ENCODE results near the gene RNPEPL1.

The RNPEPL1 gene

DNA sequence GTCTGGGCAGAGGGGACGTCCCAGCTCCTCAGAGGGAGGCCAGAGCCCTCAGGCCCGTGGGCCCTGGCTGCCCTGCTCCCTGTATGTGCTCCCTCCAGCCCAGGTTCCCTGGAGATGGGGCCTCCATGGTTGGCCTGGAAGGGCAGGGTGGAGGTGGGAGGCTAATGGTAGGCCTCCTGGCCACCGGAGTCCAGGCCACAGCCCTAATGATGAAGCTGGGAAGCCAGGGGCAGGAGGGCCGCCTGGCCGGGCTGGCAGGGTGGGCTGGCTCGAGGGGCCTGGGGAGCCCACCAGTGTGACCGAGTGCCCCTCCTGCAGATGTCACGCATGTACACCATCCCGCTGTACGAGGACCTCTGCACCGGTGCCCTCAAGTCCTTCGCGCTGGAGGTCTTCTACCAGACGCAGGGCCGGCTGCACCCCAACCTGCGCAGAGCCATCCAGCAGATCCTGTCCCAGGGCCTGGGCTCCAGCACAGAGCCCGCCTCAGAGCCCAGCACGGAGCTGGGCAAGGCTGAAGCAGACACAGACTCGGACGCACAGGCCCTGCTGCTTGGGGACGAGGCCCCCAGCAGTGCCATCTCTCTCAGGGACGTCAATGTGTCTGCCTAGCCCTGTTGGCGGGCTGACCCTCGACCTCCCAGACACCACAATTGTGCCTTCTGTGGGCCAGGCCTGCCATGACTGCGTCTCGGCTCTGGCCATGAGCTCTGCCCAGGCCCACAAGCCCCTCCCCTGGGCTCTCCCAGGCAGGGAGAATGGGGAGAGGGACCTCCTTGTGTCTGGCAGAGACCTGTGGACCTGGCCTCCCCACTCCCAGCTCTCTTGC is 9.2 kb downstream of the RNPEPL1 start:
- DNase-seq, result no peak

DNA sequence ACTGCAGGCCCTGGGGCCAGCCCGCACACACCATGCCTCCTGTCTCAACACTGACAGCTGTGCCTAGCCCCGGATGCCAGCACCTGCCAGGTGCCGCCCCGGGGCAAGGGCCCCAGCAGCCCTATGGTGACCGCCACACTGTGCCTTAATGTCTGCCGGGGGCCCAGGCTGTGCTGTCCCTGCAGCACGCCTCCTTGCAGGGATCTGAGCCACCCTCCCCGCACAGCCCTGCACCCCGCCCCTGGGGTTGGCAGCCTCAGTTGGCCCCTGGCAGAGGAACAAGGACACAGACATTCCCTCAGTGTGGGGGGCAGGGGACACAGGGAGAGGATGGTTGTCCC is 9.8 kb downstream of the RNPEPL1 start:
- DNase-seq, result no peak

DNA sequence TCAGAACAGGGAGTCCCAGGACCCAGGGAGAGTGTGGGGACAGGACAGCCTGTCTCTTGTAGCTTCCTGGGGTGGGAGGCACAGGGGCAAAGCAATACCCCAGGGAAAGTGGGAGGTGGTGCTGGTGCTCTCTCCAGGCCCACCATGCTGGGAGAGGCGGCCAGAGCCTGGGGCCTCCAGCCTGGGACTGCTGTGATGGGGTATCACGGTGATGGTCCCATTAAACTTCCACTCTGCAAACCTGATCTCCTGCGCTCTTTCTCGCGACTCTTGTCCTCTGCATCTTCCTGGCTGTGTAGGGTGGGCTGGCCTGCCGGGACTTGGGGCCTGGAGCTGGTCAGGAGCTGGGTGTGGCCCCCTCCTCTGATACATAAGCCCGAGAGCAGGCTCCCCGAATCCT is 10.2 kb downstream of the RNPEPL1 start:
- no peak for DNase-seq

DNA sequence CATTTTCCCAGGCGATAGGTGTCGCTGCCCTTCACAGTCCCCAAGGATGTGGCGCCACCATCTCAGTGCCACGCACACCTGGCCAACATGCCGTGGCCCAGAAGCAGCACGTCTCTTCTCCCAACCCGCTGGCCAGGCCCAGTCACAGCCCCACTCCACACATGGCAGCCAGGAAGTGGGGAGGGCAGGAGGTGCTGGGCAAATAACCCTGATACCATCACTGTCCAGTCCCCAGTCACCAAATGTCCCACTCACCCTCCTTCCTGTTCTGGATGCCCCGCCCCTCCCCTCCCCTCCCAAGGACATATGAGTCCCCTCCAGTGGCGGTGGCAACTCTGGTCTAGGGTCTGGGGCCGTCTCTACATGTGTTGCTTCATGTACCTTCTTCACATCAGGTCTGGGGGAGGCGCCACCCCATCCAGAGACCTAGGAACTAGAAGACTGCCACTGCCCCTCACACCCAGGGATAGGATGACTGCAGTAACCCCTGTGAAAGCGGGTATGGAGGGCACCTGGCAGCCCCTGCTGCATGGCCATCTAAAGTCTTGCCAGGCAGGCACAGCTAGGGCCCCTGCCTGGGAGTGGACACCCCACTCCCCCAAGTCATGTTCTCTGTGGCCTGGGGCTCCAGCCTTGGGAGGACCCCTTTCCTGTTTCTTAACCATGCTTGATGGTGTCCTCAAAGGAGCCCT is 10.9 kb downstream of the RNPEPL1 start:
- no peak for DNase-seq

DNA sequence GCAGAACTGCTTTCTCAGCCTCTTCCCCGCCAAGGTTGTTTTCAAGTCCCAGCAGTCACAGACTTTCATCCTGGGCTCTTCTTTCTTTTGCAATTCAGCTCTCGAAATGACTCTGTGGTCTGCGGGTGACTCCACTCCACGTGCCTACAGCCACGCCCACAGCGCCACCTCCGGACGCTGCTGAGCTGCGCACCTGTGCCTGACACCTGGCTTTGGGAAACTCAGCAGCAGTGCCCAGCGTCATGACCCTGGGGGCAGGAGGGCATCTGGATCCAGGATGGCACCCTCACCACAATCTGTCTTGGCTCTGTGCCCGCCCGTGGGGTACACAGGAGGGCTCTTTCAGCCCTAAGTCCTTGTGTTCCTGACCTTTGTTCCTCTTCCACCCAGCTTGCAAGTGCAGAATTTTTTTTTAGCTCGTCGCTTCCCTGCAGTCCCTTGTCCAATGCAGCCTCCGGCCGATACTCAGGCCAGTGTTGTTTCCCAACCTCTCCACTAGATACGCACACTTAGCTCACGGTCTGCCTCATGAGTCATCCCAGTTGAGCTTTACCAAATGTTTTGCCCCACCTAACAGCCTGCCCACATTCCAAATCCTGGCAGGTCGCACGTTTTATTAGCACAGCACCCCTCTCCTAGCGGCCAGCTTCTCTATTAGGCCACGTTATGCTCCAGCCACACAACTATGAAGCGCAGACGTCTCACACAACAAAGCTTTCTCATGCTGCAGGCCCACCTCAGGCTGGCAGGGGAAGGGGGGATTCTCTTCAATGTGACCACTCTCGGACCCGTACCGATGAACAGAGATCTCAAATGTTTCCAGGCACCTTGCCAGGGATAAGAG is 11.7 kb downstream of the RNPEPL1 start:
- peak; percentile 57 to 59 for DNase-seq

DNA sequence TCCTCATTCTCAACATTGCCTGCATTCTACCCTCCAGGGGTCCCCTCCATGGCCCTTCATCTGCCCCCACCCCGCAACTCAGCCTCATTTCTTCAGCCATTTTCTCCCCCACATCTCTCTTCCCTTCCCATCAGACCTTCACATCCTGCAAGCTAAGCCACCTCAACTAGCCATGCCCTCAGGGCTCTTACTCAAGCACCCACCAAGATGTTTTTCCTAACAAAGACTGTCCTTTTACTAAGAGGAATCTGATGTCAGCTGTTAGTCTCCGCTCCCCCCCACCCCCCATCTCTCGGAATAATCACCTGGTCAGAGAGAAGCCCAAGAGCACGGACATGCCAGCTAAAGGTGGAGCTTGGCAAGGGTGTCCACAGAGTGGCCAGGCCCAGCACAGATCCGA is 13.5 kb downstream of the RNPEPL1 start:
- no peak for DNase-seq

DNA sequence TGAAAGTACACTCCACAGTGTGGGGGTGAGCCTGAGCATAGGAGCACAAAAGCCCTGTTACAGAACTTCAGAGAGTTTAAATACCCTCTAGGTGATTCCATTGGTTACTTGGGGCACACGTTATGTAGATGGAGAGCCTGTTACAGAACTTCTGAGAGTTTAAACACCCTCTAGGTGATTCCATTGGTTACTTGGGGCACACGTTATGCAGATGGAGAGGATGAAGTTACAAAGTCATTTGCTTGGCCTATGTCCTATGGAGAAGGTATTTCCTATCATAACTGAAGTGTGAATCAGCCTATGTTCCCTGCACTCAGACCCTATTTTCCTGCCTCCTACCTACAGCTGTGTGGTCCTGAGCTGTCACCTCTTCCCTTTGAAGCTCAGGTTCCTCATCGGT is 14.5 kb downstream of the RNPEPL1 start:
- DNase-seq, result no peak

DNA sequence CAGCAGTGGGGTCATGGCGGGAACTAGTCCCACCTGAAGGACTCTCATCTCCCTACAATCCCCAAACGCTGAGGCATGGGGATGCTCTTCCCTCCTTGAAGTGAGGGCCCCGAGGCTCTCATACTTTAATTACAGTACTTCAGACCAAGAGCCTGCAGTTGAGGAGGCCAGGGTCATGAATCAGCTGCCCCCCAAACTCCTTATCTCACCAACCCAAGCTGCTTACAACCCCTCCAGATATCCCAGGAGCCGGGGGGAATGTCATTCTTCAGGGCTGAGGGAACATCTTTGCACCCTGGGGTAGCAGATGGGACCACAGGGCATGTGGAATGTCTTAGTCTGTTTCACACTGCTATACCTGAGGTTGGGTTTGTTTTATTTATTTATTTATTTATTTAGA is 15.5 kb downstream of the RNPEPL1 start:
- DNase-seq, result no peak

DNA sequence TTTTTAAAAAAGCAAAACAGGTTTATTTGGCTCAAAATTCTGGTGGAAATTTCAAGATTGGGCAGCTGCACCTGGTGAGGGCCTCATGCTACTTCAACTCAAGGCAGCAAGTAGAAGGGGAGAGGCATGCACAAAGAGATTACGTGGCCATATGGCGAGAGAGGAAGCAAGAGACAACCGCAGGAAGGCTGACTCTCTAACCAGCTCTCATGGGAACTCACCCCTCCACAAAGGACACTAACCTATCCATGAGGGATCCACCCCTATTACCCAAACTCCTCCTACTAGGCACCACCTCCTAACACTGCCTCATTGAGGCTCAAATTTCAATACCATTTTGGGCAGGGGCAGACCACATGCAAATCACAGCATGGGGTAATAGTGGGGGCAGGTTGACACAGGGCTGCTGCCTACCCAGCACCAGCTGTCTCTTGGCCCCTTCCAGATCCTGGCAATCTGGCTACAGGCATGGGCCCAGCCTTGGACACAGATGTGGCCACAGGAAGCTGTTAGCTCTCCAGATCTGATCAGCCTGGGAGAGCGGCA is 16.3 kb downstream of the RNPEPL1 start:
- DNase-seq, result peak; percentile 59 to 61

DNA sequence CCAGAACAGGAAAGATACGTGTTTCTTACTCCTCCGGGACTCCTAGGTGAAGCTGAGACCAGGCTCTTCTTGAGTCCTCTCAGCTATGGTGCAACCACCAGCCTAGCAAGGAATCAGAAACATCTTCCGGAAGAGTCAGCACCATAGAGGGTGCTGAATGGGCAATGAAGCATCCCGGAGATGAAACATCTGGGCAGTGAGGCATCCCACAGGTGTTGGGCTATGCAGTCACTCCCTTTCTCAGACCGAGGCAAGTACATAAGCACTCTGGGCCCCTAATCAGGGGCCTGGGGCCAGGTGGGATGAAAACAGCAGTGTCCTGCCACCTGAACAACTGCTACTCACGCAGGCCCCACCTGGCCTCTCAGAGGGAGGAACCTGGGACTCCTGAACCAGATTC is 16.8 kb downstream of the RNPEPL1 start:
- DNase-seq, result no peak

DNA sequence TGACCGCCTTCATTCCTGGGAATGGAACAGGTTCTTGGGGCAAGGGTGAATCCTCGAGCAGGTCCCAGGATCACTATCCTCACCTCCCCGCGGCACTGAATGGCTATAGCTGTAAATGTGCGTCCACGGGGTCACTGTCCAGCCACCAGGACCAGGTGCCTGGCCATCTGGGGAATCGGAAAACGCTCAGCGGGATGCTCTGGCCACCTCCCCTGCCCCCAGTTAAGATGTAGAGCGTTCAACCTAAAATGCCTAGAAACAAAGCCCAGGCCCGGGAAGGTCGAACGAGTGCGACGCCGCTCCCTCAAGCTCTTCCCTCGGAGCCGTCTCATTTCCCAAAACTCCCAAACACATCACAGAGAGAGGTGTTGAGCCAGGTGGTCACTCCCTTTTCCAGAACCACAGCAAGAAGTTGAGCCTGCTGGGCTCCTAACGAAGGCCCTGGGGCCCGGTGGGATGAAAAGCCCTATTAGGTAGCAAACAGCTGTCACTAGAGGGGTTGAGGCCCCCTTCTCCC is 17.5 kb downstream of the RNPEPL1 start:
- no peak for DNase-seq

DNA sequence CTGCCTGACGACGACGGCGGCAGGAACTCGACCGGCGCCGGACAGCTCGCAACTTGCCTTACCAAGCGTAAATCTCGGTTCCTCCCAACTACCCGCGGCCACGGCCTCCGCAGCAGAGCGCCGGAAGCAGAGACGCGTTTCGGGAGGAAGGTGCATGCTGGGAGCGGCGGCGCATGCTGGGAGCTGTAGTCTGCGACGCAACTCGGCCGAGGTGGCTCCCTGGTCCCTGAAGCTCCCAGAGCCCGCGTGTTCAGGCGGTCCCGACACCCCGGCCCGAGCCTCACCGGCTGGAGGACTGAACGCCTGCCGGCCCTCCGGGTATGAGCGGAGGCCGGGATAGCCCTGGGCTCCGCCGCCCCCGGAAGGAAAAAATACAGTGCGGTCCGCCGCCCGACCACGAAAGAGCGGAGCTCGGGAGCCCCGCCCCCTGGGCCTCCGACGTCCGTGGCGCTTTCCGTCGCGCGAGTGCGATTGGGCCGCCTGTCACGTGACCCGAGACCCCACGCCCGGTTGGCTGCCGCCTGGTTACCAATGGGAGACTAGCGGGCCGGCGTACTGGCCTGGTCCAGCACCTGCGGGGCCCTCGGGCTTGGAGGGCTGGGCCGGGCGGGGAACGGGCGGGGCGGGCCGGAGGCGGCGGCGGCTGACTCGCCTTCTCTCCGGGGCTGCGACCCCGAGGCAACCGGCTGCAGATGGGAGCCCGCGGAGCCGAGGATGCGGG is 18.1 kb downstream of the RNPEPL1 start, which contains the start of gene CAPN10:
Gene CAPN10 (plus strand): TSS at position 537 of the 721 bp plus-strand sequence. CDS start 178 bp downstream, at position 715.
- DNase-seq, result peak; percentile 87 to 88

DNA sequence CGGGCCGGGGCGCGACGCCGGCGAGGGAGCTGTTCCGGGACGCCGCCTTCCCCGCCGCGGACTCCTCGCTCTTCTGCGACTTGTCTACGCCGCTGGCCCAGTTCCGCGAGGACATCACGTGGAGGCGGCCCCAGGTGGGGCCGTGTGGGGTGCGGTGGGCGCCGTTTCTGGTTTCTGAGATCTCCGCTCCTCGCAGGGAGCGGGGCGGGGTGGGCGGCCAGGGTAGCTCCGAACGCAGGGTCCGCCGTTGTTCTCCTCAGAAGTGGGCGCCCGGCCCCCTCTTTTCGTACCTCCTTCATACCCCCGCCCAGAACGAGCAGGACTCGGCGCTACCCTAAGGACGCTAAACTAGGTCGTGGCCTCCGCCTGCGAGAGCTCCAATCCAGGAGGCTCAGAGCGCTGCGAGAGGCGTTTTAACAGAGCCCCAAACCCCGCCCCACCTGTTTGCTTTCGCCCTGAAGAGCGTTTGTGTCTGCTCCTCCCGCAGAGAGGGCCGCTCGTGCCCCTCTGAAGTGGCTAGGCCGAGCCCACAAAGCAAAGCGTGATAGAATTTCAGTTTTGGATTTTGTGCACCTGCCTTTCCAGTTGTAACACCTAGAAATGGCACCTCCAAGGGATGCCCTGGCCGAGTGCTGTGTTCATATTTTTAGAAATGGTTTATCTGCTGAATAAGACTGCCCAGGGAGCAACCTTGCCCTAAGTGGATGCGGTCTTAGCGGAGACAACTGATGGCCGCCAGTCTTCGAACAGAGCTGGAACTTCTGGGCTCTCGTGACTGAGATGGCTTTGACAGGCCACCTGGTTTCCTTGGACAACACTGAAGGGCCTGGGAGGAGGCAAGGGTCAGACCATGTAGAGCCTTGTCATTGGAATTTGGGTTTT is 18.9 kb downstream of the RNPEPL1 start:
- peak; percentile 8 to 12 for DNase-seq

DNA sequence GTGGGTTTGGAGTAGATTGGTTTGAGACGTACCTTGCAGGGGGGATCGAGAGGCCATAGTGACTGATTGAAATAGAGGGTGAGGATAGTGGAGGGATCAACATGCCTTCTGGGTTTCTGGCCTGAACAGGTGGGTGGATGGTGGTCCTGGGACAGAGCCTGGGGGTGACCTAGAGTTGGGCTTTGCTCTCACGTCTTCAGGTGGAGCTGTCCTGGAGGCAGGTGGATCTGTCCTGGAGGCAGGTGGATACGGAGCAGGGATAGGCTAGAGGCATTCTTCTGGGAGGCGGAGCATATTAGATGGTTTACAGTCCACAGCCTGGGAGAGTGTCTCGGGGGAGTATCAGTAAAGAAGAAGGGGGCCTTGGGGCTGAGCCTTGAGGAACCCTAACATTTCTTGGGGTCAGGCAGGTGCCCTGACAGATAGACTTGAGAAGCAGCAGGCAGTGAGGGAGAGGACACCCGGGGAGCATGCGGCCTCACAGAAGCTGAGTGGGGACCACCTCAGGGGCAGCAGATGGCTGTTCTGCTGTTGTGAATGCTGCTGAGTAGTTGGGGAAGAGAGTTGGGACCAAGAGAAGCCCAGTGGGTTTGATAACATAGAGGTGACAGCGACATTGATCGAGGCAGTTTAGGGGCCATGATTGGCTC is 19.8 kb downstream of the RNPEPL1 start:
- DNase-seq, result no peak

DNA sequence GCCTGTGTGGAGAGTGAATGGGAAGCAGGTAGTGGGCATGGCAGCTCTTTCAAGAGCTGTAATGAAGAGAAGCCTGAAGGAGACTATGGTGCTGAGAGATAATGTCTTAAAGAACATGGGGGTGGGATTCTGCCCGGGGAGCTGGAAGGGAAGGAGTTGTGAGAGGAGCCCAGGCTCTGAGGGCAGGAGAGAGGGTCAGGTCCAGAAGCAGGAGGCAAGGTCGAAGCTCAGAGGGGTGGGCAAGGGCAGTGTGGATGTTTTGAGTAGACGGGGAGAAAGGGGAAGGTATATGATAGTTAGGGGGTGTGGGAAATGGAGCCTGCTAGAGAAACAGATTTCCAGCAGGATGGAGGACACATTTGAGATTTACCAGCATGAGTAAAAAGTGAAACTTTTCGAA is 20.4 kb downstream of the RNPEPL1 start:
- DNase-seq, result no peak

DNA sequence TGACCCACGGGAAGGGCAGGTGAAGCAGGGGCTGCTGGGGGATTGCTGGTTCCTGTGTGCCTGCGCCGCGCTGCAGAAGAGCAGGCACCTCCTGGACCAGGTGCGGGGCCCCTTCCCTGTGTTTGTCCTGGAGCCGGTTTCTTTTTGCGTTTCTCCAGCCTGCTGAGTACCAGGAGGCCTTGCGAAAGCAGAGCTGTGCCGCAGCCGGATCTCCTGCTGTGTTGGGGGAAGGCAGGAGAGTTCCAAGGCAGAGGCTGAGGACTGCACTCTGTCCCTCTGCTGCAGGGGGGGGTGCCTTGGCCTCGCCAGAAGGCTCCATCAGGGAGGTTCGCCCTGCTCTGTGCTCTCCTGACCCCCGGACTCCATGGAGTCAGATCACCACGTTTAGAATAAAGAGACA is 21.1 kb downstream of the RNPEPL1 start:
- no peak for DNase-seq

DNA sequence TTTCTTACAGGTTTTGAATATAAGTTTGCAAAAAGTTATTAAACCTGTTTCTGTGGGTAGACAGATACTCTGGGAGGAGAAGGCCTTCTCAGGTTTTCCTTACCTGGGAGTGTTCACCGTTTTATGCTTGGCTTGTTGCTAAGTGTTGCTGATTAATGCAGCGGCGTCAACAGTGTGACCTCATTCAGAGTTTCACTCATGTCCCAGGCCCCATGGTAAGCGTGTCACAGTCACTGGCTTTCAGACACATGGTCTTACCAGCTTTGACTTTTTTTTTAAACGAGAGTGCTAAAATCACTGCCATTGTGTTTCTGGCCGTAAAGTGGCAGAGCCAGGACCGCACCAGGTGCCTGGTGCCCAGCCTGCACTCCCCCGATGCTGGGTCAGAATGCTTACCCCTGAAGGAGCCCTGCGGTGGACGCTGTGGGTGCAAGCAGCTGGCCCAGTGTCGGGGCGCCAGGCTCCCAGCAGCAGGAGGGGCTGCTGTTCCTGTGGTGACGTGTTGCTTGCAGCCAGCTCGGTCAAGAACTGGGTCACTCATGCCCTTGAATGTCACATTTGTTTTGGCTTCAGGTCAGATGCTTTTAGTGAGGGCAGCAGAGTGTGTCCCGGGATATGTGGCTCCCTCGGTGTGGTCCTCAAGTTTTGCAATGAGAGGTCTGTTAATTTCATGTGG is 21.7 kb downstream of the RNPEPL1 start:
- no peak for DNase-seq

DNA sequence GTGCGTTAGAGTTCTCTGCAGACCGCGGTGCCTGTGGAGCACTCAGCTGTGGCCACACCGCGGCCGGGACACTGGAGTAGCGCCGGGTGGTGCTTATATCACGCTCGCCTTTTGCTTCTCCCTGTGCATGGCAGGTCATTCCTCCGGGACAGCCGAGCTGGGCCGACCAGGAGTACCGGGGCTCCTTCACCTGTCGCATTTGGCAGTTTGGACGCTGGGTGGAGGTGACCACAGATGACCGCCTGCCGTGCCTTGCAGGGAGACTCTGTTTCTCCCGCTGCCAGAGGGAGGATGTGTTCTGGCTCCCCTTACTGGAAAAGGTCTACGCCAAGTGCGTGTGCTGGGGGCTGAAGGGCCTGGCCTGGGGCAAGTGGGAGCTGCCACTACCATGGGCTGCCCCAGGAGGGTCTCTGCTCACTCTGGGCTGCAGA is 22.4 kb downstream of the RNPEPL1 start:
- no peak for DNase-seq

DNA sequence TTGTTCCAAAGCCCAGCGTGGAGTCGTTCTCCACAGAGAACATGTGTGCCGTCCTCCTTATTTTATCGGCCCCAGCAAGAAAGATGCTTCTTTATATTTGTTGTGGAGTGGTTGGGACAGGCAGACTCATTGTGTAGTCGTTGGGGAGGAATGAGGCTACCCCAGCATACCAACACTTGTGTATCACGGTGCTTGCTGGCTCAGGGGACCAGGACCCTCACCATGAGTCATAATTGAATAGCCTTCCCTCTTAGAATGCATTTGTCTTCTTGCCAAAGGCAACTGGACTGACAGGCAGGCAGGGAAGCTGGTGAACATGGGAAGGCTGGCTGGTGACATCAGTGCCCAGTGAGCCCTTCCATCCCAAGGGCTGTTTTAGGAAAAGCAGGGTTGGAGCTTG is 22.9 kb downstream of the RNPEPL1 start:
- no peak for DNase-seq

DNA sequence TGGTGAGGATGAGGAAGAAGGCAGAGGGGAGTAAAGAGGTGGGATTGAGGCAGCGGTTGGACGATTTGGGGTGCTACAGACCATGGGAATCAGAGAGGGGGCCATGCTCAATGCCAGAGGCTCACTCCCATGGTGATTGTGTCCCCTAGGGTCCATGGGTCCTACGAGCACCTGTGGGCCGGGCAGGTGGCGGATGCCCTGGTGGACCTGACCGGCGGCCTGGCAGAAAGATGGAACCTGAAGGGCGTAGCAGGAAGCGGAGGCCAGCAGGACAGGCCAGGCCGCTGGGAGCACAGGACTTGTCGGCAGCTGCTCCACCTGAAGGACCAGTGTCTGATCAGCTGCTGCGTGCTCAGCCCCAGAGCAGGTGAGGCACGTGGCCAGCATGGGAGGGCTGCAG is 23.5 kb downstream of the RNPEPL1 start:
- no peak for DNase-seq
